GM21528 (cell line): ENCODE measurements around the gene NRXN2.
"Not testable (repeated sequence)": the region's sequence is repeated elsewhere in the genome, so short reads cannot be mapped to it uniquely, and the experiment has no call there.

Experiments
- ATAC-seq: cut with Tn5 transposase; IDR thresholded peaks from one replicate; pipeline ENCODE4 v1.9.1; 2021; ENCODE audit warnings: mild to moderate bottlenecking, moderate library complexity; ENCODE audit not compliant: unreplicated experiment, low FRiP score

NRXN2 gene

DNA sequence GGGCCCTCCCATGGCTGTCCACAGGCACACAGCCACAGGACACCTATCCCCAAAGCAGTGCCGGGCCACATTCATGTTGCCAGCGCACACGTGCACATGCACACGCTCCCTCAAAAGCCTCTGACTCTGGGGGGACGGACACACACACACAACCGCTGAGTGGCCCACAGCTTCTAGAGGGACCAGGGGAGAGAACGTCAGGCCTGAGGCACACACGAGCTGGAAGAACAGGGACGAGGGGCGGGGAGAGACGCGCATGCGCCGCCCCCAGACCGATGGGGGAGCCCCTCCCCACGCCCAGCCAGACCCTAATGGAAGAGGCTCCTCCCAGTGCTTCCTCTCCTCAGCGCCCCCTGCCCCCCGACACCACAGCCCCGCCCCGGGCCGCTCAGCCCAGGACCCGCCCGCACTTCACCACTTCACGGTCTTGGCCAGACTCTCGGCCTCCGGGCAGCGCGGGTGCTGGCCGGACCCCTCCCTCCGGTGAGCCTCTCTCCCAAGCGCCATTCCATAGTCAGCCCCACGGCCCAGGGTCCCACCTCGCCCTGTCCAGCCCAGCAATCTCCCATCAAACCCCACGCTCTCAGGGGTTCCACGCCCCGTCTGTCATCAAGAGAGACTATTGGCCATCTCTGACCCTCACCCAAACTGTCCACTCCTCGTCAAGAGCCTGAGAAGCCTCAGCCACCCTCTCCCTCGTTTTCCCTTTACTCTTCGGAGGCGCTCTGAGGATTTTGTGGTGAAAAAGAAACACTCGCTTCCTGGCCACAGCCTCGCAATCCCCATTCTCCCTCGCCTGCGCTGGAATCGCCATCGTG is 11.7 kb downstream of the NRXN2 start:
- ATAC-seq, result no peak

DNA sequence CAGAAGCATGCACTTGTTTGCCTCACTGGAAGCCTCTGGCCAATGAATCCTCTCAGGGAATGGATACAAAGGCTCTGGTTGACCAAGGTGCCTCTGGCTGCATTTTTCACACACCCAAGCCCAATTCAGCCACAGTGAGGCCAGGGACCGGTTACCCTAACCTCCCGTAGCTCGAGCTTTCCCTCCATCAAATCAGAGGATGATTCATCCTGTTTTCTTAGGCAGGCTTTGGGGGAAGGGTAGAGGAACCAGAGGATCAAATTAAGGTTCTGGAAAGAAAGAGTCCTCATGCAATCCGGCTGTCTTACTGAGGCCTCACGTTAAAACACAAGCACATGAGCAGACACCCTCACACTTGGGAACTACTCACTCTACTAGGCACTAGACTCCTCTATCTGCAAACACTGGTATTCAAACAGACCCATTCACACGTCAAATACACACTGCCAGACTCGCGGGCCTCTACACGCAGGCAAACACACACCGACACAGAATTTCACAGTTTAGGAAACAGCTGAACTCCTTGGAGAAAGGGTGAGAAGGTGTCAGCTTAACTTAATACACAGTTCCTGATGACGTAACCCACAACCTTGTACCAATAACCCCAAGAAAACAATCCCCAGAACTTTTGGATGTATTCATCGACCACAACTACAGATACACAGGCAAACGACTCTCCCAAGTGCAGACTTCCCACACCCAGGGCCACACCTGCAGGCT is 12.4 kb downstream of the NRXN2 start:
- ATAC-seq, result no peak

DNA sequence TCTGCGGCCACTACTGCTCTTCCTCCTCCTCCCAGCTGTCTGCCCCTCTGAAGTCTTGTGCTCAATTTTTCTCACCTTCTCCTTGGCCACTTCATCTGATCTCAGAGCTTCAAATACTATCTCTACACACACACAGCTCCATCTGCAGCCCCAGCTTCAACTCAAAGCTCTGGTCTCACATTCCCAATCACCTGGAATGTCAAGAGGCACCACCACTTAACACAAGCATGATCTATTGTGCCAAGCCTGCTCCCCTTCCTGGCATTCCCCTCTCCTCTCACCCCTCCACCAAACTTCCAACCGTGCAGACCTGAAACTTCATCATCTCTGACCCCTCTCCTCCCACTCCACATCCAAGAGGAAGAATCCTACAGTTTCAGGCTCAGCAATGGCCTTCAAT is 17.5 kb downstream of the NRXN2 start:
- ATAC-seq, result no peak

DNA sequence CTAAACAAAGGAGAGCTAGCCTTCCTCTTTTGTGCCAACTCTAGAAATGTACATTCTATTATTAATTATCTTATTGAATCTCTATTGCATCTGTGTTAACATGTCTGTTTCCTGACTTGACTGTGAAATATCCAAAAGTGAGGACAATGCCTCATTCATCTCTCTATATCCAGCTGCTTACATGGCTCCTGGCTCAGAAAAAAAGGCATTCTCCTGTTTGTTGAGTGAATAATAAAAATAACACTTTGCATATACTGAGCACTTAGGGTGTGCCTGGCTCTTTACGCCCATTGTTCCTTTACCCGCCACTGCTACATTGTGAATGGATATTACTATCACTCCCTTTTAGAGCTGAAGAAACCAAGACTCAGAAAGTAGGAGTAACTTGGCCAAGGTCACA is 19.9 kb downstream of the NRXN2 start:
- ATAC-seq, result no peak

DNA sequence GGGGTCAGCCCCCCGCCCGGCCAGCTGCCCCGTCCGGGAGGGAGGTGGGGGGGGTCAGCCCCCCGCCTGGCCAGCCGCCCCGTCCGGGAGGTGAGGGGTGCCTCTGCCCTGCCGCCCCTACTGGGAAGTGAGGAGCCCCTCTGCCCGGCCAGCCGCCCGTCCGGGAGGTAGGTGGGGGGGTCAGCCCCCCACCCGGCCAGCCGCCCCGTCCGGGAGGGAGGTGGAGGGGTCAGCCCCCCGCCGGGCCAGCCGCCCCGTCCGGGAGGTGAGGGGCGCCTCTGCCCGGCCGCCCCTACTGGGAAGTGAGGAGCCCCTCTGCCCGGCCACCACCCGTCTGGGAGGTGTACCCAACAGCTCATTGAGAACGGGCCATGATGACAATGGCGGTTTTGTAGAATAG is 21.0 kb downstream of the NRXN2 start:
- ATAC-seq, result not testable (repeated sequence)

DNA sequence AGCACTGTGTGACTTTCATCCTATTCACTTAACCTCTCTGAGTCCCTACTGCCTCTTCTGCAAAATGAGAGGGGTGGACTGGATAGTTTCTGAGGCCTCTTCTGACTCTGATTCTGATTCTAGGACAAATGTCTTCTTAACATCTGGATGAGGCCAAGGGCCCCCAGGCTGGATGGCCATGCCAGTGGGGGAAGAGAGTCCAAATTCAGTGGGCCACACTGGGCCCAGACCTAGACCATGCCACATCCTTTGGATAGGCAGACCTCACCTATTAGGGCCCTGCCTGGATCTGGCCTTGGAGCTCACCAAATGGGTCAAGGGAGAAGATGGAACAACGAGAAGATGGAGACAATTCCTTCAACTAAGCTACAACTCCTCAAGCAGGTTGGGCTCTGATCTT is 24.6 kb downstream of the NRXN2 start:
- no peak for ATAC-seq

DNA sequence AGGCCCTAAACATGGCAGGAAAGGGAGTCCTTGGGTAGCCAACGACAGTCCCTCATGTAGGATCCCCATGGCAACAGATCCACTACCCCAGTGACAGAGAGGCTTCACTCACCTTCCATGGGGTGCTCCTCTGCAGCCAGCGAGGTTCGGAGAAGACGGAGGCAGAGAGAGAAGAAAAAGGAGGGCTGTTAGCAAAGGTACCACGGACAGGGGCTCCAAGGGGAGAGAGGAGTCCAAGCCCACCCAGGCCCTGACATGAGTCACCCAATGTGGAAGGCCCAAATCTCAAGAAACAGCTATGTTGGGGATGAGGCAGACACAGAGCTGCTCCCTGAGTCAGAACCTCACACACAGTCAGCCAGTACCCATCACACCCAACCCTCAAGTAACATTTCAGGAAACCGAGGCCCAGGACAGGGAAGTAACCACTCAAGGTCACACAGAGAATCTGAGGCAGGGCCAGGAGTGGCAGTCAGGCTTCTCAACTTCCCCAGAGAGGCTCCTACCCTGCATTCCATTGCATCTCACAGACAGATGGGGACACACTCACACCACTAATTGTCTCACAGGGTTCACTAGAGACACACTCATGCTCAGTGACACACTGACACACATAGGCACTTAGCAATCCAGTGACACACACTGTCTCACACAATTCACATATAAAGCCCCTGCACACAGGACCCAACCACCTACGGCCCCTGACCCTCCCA is 25.2 kb downstream of the NRXN2 start:
- ATAC-seq, result no peak

DNA sequence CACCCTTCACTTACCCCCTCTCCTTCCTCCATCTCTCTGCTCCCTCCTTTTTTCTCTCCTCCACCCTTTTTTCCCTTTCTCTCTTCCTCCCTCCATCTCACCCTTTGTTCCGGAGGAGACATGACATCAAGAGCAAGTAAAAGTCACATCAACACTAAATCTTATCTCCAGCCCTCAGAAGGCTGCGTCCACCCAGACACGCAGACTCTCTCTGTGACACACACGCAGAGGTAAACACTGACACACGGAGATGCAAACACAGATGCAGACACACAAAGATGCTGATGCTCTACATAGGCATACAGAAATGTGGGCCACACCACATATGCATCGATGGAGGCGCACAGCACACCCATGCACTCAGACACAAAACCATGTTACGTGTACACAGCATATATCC is 27.0 kb downstream of the NRXN2 start:
- no peak for ATAC-seq

DNA sequence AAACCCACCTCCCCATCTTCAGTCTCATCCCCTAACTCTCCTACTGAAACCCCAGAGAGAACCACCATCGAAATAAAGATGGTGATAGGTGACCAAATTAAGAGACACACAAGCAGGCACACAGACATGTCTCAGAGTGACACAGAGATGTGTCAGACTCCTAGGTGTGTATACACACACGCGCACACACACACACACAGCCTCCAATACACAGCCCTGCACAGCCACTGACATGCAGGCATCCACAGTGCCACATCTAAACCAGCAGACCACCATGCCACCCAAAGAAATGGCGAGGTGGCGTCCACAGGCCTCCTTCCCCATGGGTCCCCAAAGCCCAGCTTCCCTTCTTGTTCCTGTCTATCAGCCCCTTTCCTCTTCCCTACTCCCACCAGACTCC is 27.4 kb downstream of the NRXN2 start:
- no peak for ATAC-seq

DNA sequence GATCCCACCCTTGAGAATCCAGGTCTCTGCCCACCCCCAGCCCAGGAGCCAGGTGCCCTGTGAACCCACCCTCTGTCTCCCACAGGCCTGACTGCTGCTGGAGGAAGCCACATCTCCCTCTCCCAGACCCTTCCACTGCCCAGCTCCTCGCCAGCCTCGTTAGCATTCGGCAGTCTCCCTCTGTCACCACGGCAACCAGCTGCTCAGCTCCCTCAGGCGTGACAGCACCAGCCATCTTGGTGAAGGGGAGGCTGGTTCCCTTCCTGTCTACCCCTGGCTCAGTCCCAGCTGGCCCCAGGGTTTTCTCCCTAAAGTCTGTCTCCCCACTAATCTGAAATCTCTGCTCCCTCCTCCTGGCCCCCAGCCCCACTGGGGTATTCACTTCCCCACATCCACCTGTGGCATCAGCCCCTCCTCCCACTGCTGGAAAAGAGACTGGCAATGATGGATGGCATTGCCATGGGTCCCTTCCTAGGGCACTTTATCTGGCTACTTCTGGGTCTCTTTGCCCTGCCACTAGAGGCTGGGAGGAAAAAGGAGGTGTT is 28.1 kb downstream of the NRXN2 start:
- ATAC-seq, result no peak

DNA sequence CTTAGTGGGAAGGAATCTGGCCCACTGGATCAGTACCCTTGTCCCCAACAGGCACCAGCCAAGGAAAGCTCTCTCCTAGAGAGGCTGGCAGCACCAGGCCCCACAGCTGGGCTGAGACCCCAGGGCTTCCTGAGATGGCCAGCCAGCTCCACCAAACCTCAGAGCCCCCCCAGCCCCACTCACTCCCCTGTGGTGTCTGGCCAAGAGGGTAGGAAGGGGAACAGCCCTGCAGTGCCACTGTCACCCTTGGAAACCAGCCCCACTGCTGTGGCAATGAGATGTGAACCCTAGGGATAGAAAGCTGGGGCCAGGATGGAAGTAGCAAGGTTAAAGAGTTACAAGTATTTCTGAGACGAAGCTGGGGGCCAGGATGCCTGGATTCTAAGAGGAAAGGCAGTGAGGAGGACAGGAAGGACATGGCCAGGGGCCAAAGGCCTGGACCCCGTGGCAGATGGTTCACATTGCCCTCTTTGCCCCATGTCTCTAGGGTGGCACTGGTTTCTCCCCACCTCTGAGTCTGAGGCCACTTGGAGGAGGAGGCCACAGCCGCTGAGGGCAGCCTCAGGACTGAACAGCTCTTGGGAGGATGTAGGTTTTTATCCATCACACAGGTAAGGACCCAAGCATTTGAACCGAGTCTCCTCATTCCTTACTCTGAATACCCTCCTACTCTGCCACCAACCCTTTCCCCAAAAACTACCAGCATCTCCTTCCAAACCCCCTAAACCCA is 28.8 kb downstream of the NRXN2 start:
- no peak for ATAC-seq

DNA sequence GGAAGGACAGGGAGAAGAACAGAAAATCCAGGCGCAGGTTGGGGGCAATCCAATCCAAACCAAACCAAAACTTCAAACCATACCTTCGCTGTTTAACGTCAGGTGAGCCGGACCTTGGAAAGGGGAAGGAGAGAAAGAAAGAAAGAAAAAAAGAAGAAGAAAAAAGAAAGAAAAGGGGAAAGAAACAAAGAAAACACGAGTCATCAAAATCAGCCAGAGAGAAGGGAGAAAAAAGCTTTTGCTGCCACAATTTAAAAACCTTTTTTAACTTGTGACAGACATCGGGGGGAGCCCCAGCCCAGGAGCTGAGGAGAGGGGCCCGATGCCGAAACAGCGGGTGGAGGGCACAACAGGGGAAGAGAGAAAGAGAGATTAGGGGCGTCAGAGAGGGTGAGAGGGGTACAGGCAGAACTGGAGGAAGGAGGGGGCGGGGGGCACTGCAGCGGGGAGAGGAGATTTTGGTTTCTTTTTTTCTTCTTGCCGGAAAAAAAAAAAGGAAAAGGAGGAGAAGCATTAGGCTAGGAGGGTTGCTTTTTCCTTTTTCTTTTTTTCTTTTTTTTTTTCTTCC is 30.1 kb downstream of the NRXN2 start:
- ATAC-seq, result no peak

DNA sequence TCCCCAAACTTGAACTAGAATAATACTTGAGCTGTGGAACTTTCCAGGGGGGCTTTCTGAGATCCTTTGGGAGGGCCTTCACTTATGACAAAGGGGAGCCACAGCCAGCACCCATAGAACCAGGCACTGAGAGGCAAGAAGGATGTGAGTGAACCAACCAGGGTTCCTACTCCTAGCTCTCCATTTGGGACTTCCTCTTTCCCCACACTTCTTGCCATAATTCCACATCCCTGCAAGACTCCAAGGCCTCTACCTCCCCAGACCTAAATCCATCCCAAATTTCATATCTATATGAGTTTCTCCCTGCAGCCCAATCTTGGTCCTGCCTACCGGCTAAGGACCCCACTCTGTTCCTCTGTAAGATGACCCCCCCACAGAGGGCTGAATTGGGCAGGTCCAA is 31.5 kb downstream of the NRXN2 start:
- ATAC-seq, result no peak

DNA sequence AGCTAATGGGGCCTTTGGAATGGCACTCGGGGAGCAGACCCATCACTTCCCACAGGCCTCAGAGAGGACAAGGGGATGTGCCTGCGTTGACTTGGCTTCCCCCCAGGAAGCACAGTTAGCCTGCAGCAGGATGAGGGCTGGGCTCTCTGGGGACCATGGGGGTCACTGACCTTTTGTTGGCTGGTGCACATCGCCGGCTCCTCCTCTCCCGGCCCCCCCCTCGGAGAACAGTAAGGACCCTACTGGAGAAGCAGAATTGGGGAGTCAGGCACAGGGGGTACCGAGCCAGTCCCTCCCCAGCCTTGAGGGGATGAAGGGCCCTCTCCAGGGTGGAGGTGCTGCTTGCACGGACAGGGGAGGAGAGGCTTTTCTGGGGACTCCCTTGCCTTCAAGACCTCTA is 32.8 kb downstream of the NRXN2 start:
- no peak for ATAC-seq

DNA sequence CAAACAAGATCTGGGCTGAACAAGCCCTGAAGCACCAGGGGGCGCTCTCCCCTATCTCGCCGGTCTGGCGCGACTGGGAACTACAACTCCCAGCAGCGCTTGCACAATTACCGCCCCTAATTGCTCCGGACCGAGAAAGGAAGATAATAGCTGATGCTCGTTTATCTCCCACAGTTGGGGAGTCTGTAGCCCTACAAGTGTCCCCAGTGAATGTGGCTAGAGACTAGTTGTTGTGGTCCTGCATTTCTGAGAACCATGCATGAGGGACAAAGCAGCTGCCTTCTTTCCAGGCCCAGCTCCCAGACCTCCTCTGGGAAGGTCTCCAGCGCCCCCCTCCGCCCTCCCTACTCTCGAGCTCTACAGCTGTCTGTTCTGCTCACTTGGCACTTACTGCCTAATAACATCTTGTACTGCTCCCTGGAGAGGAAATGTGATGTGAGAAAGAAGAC is 34.4 kb downstream of the NRXN2 start:
- ATAC-seq, result peak; percentile 70

DNA sequence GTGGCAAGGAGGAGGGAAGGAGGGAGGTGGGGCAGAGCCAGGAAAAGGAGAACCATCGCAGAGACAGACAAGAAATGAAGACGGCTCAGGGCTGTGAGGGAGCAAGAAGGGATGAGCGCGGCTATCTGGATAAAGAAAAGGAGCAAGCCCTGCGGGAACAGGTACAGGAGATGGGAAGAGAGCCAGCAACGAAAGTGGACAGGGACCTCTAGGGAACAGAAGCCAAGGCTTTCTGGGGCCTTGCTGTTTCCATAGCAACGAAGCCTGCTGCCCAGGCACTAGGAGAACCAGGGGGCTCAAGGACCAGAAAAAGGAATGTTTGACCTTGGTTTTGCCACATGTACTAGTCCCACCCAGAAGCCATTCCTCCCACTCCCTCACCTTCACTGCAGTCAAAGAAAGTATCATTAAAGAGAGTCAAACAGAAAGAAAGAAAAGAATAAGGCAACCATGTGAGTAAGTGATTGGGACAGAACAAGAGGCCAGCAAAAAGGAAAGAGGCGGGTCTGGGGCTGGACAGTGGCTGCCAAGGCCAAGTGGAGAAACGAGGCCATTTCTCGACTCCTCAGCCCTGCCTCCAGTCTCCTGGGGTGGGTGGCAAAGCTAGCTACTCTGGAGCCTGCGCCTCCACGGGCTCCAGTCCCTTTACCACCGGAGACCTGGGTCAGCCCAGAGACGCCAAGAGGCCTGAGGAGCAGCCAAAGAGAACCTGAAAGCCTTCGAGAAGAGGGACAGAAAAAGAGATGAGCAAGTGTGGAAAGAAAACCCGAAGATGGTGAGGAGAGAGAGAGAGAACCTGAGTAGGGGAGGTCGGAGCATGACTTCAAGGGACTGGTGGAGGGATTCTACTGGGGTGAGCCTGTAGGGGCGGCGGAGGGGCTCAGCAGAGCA is 35.1 kb downstream of the NRXN2 start:
- ATAC-seq, result no peak

DNA sequence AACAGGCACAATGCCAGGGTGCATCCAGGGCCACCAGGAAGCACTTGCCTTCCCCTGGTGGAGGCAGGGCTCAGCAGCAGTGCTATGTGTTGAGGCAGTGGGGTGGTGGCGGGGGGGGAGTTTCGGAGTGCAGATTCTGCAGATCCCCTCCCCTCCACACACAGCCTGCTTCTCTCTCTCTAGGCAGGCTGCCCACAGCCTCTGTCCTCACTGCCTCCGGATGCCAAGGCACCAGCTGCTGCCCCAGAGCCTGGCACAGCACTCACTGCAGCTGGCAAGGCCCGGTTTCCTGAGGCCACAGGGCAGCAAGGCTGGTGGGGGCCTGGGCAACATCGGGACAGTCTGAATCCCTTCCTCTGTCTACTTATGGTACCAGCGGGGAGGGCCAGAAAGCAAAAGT is 35.8 kb downstream of the NRXN2 start:
- no peak for ATAC-seq

DNA sequence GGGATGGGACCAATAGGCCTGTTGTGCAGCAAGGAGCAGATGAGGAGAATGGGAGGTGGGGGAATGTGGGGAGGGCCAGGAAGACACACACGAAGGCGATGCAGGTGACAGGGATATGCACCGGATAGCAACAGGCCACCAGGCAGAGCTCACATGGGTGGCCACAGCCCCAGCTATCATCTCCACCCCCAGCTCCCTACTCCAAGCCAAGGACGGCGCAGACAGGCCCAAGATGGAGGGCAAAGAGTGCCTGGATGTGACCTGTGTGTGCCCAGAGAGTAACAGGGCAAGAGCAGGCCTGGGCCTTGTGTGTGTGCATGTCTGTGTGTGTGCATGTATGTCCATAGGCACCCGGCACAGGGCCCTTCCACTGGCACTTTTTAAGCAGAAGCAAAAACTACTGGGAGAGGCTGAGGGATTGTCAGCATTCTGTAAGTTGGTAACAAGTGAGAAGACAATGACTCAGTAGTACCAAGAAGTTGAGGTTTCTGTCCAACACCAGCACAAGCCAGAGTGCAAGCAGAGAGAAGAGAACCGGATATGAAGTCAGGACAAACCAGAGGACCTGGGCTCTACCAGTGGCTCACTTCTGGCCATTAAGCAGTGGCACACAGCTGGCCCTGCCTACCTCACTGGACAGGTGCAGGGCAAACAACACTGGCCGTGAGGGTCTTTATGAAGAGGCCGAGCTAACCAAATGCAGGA is 36.4 kb downstream of the NRXN2 start:
- ATAC-seq, result no peak

DNA sequence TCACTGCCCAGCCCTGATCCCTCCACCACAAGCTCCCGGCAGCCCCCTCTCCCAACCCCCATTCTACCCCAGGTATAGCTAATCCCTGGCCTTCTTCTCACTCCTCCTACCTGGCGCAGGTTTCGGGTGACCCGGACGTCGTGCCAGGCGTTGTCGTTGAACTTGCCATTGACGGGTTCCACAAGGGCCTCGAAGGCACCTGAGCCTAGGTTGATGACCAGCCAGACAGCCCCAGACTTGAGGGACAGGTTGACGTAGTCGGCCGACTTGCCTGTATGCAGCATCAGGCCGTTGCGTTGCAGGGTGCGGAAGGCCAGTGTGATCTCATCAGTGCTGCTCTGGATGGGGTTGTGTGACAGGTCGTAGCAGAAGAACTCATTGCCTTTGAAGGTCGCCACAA is 37.5 kb downstream of the NRXN2 start:
- ATAC-seq, result no peak
